Stimulated activated CD8-positive, alpha-beta memory T cell treated with anti-CD3 and anti-CD28 coated beads, Interleukin-4, amount 100 ng/mL, for 48 hours (primary cell): Measurements from ENCODE around the gene PITRM1.

Source experiments
- DNase-seq: peaks from one replicate; pipeline ENCODE4 v3.0.0-alpha.2; 2020

Gene PITRM1

DNA sequence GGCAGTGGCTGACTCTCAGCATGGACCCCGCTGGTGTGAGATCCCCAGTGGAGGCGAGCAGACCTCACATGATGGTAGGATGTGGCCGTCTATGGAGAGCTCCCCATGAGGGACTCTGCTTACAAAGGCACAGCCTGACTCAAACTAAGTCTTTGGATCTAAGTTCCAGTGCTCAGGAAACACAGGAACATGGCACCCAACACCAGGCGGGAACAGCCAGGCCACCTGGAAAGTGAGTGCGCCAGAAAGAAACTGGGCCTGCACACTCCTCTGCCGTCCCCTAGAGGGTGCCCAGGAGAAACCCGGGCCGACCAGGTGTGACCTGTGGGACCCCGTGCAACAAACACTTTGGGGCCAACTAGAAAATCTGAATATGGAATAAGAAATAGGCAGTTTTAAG lies 10.0 kb downstream of the PITRM1 start:
- DNase-seq: no peak

DNA sequence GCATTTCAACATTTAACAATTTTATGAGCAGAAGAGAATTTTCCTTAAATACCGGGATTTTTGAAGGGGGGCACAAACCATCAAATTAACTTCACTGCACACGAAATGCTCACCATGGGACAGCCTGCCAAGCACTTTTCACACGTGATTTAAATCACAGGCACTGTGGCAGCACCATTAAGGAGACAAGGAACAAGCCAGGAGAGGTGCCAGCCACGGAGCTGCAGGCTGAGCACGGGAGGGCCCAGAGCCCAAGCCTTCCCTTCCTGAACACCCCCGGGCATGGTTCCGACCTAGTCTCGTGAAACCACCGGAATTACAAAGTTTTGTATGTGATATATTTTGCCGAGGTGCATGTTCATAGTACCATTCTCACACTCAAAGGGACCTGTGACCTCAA lies 13.4 kb downstream of the PITRM1 start:
- no peak for DNase-seq

DNA sequence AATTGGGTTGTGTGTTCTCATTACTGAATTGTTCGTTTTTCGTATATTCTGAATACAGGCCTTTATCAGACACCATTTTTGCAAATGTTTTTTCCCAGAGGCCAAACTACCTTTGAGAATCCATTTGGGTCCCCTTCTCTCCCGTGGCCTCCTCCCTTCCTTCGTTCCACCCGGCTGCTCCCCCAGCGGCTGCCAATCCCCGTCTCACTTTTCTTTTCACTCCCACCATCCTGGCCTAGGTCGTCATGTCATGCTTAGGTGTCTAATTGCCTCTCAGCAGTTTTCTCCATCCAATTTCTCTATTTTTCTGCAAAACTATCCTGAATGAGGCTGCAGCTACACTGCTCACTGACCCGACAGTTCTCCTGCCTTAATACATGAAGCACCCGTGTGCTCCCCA lies 17.9 kb downstream of the PITRM1 start:
- no peak for DNase-seq

DNA sequence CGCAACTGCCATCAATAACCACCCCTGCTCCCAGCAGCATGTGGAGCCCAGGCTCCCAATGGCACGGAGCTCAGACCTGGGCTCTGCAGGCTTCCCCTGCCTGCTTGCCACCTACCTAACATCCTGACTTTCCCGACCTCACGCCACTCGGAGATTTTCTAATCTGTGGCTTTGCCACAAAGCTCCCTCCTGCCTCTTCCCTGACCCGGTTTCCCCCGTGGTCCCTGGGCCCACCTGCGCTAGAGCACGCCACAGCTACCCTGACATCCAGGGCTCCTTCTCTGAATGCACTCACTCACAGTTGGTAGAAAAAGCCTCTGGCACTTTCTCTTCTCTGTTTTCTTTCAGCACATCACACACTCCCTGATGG lies 20.0 kb downstream of the PITRM1 start:
- DNase-seq: no peak

DNA sequence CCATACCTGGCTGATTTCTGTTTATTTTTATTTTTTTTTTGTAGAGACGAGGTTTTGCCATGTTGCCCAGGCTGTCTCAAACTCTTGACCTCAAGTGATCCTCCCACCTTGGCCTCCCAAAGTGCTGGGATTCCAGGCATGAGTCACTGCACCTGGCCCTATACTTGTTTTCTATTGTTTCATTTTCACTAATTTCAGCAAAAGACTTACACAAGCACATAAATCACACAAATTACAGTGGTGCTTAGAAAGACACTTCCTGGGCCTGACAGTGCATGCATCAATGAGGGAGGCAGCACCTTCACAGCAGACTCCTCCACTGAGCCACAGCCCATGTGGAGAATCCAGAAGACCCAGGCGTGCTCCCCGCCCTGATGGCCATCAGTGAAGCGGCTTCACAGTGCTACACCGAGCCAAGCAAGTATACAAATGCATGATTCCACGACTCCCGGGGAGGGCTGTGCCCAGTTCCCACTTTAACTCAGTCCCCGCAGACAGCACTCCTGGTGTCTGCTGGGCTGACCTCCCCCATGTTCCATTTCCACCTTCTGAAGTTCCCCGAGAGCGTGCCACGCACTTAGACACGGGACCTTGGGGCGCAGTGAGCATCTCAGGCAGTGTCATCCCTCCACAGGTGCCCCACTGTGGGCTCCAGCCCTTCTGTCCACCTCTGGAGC lies 20.6 kb downstream of the PITRM1 start:
- DNase-seq: no peak

DNA sequence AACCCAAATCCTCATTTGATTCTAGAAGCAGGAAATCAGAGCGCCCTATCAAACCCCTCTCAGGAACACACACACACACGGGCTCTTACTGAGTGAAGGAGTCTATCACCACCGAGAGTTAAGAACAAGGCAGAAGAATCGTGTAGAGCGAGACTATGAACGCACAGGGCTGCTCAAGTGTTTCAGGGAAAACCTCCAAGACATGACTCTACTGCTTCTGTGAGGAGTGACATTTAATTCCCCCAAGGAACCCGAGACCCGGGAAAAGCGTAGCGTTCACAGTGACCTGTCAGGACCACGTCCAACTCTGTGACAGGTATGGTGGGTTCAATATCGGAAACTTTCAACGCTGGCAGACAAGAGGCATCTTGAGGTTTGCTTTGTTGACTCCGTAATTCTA lies 21.6 kb downstream of the PITRM1 start:
- DNase-seq: no peak

DNA sequence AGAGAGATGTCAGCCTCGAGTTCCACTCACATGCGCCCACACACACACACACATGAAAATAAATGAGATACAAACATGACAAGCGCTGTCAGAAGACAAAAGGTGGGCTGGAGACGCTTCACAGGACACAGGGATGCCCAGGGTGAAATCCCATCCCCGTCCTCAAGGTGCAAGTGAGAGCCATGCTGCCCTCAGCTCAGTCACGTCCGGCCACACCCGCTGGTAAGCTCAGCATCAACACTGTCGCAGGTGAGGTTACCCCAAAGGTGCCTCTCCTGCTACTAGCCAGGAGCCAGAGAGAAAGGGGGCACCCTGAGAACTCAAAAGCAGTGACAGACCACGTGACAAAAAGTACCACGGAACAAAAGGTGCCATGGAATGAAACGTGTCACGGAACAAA lies 22.2 kb downstream of the PITRM1 start:
- DNase-seq: no peak

DNA sequence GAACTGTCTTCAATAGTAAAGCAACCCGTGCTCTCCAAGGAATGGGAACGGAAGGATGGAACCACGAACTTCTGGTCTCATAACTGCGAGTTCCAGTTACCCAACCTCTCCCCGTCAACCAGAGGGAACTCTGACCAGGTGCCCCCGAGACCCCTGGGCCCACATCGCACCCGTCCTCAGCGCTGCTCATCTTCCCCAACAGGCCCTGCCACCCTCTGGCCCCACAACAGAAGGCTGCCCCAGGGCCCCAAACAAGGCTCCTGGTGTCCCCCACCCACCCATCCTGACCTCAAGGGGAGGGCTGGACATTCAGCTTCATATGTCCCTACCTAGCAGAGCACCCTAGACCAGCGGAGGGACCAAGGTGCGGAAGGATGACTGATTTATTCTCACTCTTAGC lies 22.7 kb downstream of the PITRM1 start:
- DNase-seq: no peak

DNA sequence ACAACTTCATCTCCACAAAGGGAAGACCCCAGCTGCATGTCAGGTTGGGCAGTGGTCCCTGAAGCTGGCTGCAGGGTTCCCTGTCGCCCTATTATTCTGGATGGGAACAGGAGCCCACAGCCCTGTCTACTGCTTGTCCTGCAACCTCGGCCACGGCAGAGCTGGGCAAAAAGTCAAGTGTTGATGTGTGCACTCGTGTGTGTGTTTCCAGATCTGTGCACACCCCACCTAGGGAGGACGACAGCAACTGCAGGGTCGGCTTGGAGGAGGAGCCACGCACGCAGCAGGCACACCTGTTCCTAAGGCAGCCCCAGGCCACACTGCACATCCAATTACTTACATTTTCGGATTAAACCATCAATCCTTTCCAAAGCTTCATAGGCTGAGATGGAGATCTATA lies 23.6 kb downstream of the PITRM1 start:
- DNase-seq: no peak

DNA sequence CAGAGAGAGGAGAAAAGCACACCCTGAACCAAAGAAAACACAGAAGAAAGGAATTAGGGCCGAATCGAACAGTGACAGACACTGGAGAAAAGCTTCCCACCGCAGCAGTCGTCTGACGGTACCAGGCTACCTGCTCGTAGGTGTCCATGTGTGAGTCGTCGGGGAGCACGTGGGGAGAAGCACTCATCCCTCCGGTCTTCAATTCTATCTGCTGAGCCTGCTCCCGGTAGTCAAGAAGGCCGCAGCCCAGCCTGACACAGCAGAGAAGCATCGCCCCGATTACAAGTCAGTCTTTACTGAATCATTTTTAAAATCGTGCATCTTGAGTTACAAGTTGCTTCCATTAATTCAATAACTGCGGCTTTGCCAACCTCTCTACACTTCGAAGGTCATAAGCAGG lies 24.5 kb downstream of the PITRM1 start:
- no peak for DNase-seq

DNA sequence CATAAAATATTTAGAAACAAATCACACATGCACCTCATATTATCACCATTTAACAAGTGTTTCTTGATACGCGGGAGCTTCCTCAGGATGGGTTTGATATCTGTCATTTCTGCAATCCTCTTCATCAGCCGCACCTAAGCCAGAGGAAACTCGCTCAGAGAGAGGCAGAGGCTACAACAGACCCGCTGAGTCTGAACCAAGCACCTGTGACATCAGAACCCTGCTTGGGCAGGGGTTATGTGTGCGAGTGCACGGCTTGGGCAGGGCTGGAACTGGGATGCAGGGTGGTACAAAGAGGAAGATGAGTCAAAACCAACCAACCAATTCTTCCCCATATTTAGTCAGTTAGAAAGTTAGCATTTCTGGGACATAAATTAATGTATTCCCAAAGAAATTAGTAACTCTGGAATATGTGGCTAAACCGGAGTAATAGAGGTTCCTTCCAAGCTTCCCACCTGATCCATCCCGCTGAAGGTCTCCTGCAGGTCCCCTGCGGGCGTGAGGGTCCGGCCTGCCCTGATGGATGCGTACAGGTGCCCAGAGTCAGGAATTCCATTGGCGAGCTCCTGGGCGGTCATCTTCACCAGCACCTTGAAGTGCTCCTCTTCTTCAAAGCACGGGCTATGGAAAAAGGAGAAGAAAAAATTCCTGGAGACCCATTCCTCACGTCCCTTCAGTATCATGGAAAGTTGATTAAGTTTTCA lies 25.3 kb downstream of the PITRM1 start:
- DNase-seq: no peak

DNA sequence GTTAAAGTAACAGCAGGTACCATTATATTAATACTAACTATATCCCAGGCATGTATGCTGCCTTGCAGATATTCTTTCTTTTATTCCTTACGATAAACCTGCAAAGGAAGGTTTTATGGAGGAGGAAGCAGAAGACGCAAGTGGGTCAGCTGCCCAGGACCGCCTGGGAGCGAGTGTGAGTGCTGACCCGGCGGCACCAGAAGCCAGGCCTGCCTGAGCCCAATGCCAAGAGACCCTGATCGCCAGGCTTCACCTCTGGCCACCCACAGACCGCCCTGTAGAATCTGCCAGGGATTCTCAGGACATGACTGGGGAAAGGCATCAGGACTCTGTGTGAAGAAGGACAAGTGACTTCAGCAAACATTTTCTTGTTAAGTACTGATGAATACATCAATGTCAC lies 26.3 kb downstream of the PITRM1 start:
- DNase-seq: no peak

DNA sequence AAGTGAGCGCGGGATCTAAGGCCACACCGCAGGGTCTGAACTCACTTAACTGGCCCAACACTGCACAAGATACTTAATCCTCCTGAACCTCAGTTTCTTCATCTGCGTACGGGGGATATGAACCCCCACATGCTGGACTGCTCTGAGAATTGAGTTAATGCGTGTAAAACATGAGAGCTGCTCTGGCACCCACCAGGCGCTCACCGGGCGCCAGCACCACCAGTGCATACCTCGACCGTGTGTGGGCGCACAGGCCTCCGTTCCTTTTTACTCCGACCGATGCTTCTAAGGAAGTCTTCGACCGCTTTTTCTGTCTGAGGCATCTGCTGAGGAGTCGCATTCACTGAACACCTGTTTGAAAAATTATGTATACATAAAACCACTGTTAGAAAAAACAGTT lies 27.2 kb downstream of the PITRM1 start:
- DNase-seq: no peak

DNA sequence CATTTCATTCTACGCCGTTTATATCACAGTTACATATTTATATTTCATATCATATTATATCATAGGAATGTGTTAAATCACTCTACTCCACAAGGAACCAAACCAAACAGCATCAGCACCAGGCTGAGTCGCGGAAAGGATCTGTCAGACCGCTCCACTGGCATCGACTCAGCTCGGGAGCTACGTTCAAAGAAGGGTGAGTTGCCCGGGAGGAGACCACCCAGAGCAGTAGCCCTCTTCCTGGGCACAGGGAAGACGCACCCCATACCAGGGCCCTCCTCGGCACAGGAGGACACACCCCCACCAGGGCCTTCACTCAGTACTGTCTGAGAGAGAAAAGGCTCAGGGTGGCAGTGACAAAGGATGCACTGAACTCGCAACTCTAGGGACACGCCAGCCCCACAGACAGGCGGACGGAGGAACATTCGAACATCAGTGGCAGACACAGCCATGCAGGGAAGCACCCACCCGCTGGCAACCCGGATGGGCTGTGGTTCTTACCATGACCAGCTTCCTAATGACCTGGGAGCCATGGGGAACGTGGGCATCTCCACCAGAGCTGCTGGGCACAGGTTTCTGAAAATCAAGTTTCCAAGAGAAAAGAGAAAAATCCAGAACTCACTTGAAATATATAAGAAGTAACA lies 28.7 kb downstream of the PITRM1 start:
- DNase-seq: no peak

DNA sequence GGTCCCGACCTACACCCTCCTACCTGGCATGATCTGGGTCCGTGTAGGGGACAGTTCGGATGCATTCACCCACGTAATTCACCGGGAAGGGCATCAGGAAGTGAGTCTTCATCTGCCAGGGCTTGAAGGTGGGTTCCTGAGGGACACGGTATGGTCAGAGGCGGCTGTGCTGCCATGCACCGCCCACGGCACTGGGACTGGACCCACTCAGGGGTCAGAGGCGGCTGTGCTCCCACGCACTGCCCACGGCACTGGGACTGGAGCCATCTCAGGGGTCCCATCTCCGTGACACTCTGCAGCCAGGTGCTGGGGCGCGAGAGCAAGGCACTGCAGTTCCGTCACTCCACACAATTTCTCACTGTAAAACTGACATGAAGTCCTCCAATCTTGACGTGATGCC lies 29.2 kb downstream of the PITRM1 start:
- no peak for DNase-seq

DNA sequence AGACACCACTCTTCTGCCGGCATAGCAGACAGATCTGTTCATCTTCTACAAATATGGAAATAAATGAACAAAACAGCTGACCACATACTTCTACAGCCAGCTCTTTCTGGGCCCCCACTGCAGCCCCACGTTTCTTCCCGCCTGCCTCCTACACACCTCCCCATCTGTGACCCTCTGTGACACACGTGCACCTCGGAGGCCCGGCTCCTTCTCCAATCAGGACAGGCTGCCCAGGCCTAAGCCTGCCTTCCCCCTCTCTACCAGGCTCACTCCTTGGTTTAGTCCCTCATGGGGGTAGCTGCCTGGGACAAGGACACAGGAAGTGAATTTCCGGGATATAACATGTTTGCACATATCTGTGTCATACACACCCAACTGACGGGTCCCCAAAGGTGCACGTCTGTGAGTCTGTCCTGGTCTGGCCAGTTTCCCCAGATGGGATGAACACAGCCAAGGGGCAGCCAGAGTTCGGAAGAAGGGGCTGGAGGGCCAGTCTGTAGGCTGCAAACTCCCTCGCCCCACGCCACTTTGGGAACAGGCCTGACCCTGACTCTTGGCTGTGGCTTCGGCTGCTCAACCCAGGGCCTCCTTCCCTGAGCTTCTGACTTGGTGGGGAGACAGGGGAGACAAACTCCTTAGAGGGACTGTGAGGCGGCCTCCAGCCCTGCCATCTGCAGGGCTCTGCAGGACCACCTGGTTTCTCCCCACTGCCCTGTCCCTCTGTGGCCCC lies 30.3 kb downstream of the PITRM1 start:
- DNase-seq: no peak

DNA sequence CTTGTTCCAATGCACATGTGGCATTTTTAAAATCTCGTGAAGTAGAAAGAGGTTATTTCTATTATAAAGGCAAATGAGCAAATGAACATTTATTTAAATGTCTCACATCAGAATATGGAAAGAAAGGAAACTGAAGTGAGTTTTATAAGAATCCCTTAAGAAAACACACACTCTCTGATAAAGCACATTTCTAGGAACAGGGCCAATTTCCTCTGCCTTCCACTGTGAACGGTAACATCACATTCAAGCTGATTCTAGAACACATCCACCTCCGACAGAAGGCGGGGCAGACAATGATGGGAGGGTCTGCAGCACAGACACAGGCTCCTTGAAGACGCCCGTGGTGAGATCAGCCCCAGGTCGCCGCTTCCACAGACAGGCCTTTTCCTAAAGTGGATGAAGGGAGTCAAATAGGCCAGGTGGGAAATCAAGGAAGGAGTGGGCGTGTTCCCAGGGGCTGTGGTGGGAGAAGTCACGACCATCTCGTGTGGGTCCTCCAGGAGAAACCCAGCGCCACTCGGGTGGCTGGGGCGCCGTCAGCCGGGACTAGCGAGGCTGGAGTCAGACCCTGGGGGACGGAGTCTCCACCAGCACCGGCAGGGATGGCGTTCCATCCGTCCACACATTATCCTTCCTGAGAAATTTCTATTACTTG lies 31.1 kb downstream of the PITRM1 start:
- no peak for DNase-seq

DNA sequence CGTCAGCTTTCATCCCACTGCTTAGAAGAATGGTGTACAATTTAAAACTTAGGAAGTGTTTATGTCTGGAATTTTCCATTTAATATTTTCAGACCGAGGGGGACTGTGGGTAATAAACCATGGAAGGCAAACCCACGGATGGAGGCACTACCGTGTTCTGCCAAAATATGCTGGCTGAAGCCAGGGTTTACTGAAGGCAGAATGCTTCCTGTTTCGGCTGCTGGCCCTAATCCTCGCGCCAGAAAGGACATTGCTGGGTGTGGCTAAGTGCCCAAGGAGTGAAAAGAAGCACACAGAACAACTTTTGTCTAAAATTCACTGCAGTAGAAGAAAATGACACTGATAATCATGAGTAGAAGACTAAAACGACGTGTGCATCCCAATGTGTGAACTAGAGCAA lies 32.3 kb downstream of the PITRM1 start:
- no peak for DNase-seq

DNA sequence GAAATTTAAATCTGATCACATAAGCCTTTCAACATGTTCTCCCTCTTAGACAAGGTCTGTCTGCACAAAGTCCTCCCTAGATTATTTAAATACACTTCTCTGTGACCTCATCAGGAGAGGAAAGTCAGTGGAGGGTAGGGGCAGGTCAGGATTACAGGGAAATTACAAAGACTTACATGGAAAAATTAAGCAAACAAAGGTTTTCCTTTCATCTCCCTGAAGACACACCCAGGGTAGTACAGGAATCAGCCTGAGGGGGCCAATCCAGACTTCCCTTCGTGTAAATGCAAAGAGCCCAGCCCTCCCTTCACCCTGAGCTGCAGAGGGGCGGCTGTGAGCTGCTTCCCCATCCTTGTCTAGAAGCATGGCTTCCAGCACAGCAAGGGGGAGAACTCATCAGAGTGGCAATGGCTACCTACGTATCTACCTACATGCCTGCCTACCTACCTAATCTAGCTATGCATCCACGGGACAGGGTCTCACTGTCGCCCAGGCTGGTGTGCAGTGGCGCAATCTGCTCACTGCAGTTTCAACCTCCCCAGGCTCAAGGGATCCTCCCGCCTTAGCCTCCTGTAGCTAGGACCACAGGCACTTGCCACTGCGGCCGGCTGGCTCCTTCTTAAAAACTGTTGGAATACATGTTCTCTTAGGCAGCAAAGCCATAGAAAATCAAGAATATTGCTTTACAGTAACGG lies 33.2 kb downstream of the PITRM1 start:
- DNase-seq: no peak

DNA sequence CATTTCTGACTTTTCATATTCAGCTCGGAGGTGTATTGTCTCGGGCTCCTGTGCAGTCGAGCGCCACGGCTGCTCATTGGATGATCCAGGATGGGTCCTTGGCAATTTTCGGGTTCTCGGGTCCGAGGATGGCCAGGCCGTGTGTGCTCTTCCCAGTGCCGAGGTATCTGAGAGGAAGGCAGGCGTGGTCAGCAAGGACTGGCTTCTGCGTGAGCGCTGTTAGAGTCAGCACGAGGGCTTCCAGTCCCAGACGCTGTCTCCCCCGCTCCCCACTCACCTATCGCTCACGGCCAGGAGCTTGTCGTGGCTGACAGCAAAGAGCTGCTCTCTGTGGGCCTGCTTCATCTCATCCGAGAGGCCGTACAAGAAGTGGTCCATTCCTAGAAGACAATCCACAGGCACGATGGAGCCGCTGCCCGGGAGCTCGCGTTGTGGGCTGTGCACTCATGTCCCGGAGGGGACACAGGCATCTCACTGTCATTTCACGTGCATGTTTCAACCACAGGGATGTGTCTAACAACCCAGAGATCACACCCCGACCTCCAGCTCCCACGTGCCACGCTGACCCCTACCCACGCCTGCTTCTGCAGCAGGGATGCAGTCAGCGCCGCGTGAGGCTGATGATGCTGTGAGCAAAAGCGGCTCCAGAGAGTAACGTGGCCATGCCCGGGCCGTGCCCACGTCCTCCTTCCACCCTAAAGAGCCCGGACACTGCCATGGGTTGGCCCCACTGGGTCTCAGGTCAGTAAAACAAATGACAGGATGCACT lies 34.4 kb downstream of the PITRM1 start:
- no peak for DNase-seq

DNA sequence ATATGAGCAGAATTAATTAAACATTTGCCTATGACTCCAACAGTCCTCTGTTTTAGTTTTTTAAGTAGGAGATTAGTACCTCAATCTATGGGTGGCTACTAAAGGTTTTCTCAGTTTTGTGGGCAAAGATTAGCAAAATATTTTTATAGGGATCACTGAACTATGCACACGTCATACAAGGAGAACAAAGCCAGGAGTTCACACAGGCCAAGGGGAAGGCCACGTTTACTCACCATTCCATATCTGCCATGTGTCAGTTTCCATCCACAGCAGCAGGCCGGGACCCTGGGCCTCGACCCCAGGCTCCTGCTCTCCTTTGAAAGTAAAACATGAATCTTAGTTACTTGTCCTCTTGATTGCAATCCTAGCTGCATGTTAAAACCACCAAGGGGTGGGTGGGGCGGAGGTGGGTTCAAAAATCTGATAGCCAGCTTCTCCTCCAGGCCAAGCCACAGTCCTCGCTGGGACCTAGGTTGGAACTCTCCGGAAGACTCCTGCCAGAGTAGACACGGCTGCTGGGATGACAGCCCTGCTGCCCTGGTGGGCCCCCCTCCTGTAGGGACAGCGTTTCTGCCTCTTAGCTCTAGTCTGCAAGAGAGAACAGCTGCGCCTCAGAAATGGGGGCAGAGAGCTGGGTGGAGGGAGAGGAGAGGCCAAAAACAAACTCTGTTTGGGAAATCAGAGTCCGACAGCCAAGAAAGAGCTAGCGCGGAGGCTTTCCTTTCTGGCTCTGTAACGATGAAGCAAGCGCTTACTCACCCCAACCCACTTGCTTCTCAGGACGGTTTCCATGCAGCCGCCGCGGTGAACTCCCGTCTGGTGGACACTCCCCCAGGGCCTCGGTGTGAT lies 35.6 kb downstream of the PITRM1 start:
- no peak for DNase-seq
